Hepatocyte (in vitro differentiated cells): Measurements from ENCODE around the gene ZBTB38. TPM values are rescaled to one million over a fixed set of nuclear protein-coding genes. Genes with fewer than 3 reads are reported as not detected.

Experiments
- DNase-seq: peaks from one replicate; pipeline ENCODE4 v3.0.0-alpha.2; 2016; ENCODE audit warnings: low spot score
- H2AFZ ChIP-seq: fragments of 200-600 bp; sonication (generic); 2 replicates; pipeline ENCODE4 v1.6.0; 2016; ENCODE audit warnings: antibody characterized with exemption, mild to moderate bottlenecking
- H3K27ac ChIP-seq: fragments of 200-600 bp; sonication (generic); 2 replicates; pipeline ENCODE4 v1.5.1; 2016; ENCODE audit warnings: mild to moderate bottlenecking
- H3K27me3 ChIP-seq: fragments of 200-600 bp; sonication (generic); 2 replicates; pipeline ENCODE4 v1.6.1; 2016
- H3K36me3 ChIP-seq: fragments of 200-600 bp; sonication (generic); replicated peaks from 2 replicates; pipeline ENCODE4 v1.5.1; 2016; ENCODE audit warnings: low read depth; ENCODE audit not compliant: insufficient read depth
- H3K4me1 ChIP-seq: fragments of 200-600 bp; sonication (generic); 2 replicates; pipeline ENCODE4 v1.5.1; 2016; ENCODE audit warnings: mild to moderate bottlenecking, moderate library complexity; ENCODE audit not compliant: insufficient read depth
- H3K4me2 ChIP-seq: fragments of 200-600 bp; sonication (generic); 2 replicates; pipeline ENCODE4 v1.6.0; 2016
- H3K4me3 ChIP-seq: fragments of 200-600 bp; sonication (generic); 2 replicates; pipeline ENCODE4 v1.5.1; 2016; ENCODE audit warnings: mild to moderate bottlenecking
- H3K79me2 ChIP-seq: fragments of 200-600 bp; sonication (generic); 2 replicates; pipeline ENCODE4 v1.6.0; 2017; ENCODE audit warnings: mild to moderate bottlenecking
- H3K9me2 ChIP-seq: fragments of 200-600 bp; sonication (generic); replicated peaks from 2 replicates; pipeline ENCODE4 v1.6.0; 2017; ENCODE audit warnings: mild to moderate bottlenecking; ENCODE audit not compliant: insufficient read depth
- H3K9me3 ChIP-seq: fragments of 200-600 bp; sonication (generic); 2 replicates; pipeline ENCODE4 v1.5.1; 2016; ENCODE audit warnings: low read depth, mild to moderate bottlenecking
- H4K20me1 ChIP-seq: fragments of 200-600 bp; sonication (generic); 2 replicates; pipeline ENCODE4 v1.6.0; 2016; ENCODE audit warnings: mild to moderate bottlenecking; ENCODE audit not compliant: insufficient read depth, poor library complexity, severe bottlenecking
- CTCF ChIP-seq: fragments of 200-600 bp; sonication (generic); IDR thresholded peaks from 2 replicates; pipeline ENCODE4 v1.5.1; 2016; ENCODE audit warnings: antibody characterized with exemption, mild to moderate bottlenecking; ENCODE audit not compliant: poor library complexity
- EZH2 ChIP-seq: fragments of 200-600 bp; sonication (generic); IDR thresholded peaks from 2 replicates; pipeline ENCODE4 v1.6.1; 2016; ENCODE audit warnings: antibody characterized with exemption, mild to moderate bottlenecking, borderline replicate concordance
- EZH2phosphoT487 ChIP-seq: fragments of 200-600 bp; sonication (generic); IDR thresholded peaks from one replicate; pipeline ENCODE4 v1.6.1; 2018; ENCODE audit warnings: antibody characterized with exemption, mild to moderate bottlenecking, low read depth, moderate library complexity; ENCODE audit not compliant: unreplicated experiment, severe bottlenecking
- WGBS: methylation state at CpG from one replicate; pipeline ENCODE4 v1.1.6; 2016; ENCODE audit warnings: low lambda C conversion rate; ENCODE audit errors: missing lambda C conversion rate; 5-methylcytosine and 5-hydroxymethylcytosine counted together
- polyA plus RNA-seq: library from polyadenylated mRNA; unstranded; fragments of >200 nt; fragmentation: Nextera tagmentation; extraction: Ambion mirVana; gene quantifications from 2 replicates; pipeline ENCODE4 v1.2.1, GENCODE V29; 2016
- total RNA-seq: library from RNA; depleted of rRNA; stranded (reverse); fragments of >200 nt; gene quantifications from 2 replicates; pipeline ENCODE4 v1.2.3, GENCODE V29; 2014

Gene ZBTB38
- total and polyA plus RNA-seq, 2 experiments from 2014 or later: 31.6 to 122 TPM

DNA sequence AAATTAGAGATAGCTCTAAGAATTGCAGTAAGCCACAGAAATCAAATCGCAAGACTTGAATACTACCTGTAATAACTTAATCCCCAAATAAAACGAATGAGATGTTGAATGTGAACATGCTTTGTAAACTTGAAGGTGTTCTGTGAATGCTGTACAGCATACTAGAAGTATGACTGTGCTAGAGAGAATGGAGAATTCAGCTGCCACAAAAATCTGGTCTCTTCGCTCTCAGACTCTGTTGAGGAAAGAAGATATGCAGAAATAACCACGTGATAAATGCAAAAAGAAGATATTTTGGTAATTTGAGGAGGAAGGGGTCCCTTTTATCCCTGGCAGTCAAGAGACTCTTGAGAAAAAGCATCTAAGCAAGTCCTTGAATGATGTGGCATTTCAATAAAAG is 37.3 kb downstream of the ZBTB38 start:
- Histone ChIP-seq H3K27me3 (no peaks in the 10 kb centered on the region), H3K36me3 (no peaks in the 10 kb centered on the region), H3K4me2 (no peak overlapping the region), H3K9me3 (no peaks in the 10 kb centered on the region), H3K9me2 (no peaks in the 10 kb centered on the region), H3K27ac (peak overlapping the region; percentile 85), H2AFZ (no peak overlapping the region), H3K79me2 (peaks cover 45% of the 10 kb centered on the region), H4K20me1 (no peaks in the 10 kb centered on the region), H3K4me1 (peaks cover 43% of the 10 kb centered on the region), H3K4me3 (no peak overlapping the region)
- no peak for DNase-seq
- TF ChIP-seq EZH2phosphoT487: no peak
- TF ChIP-seq EZH2: no peak
- TF ChIP-seq CTCF: no peak
- WGBS: 88% methylated on average over 4 of the region's 4 CpGs

GRCh38 chr3:141406265-141406664 is 38.0 kb downstream of the ZBTB38 start:
- H3K27ac ChIP-seq: peak overlapping the region; percentile 85
- DNase-seq: no peak
- no peaks in the 10 kb centered on the region for H3K27me3 ChIP-seq
- H4K20me1 ChIP-seq: no peaks in the 10 kb centered on the region
- TF ChIP-seq CTCF (no peak), EZH2 (no peak), EZH2phosphoT487 (no peak)
- no peak overlapping the region for H3K4me3 ChIP-seq
- 94% methylated on average over 2 of the region's 2 CpGs for WGBS
- H3K36me3 ChIP-seq: no peaks in the 10 kb centered on the region
- peaks cover 43% of the 10 kb centered on the region for H3K4me1 ChIP-seq
- peaks cover 44% of the 10 kb centered on the region for H3K79me2 ChIP-seq
- no peaks in the 10 kb centered on the region for H3K9me3 ChIP-seq
- no peak overlapping the region for H2AFZ ChIP-seq
- H3K9me2 ChIP-seq: no peaks in the 10 kb centered on the region
- H3K4me2 ChIP-seq: no peak overlapping the region

- Histone ChIP-seq H3K79me2 (peaks cover 38% of the 10 kb centered on the region), H3K9me2 (no peaks in the 10 kb centered on the region), H2AFZ (no peak overlapping the region), H3K27ac (peak overlapping the region; percentile 85), H3K9me3 (no peaks in the 10 kb centered on the region), H3K4me1 (peaks cover 43% of the 10 kb centered on the region), H3K4me2 (no peak overlapping the region), H3K36me3 (no peaks in the 10 kb centered on the region), H3K4me3 (no peak overlapping the region), H4K20me1 (no peaks in the 10 kb centered on the region), H3K27me3 (no peaks in the 10 kb centered on the region)
- whole genome bisulfite sequencing: 76% methylated on average over 4 of the region's 4 CpGs
- DNase-seq: peak; percentile 59
- TF ChIP-seq CTCF (no peak), EZH2 (no peak), EZH2phosphoT487 (no peak)
These were observed 38.7 kb downstream of the ZBTB38 start for GRCh38 chr3:141407047-141407446.

DNA sequence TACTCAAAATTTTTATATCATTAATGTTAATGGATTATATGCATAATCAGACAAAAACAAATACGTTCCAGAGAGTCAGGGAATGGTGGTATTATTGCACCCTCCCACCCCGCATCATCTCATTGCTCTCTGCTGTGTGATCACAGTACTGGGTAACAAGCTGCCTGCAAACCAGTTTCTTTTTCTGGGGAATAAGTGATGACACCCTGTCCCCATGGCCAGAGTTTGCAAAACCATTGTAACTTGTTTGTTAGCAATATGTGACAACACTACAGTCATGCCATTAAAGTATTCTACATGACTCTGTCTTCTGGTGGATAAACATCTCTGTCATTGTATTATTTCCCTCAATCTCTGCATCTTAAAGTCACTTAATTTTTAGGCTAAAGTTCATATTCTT is 39.5 kb downstream of the ZBTB38 start:
- Histone ChIP-seq H4K20me1 (no peaks in the 10 kb centered on the region), H3K4me2 (no peak overlapping the region), H3K27me3 (no peaks in the 10 kb centered on the region), H3K4me1 (peaks cover 50% of the 10 kb centered on the region), H3K4me3 (no peak overlapping the region), H3K27ac (peak overlapping the region; percentile 85), H3K9me2 (no peaks in the 10 kb centered on the region), H3K36me3 (no peaks in the 10 kb centered on the region), H3K79me2 (peaks cover 38% of the 10 kb centered on the region), H3K9me3 (no peaks in the 10 kb centered on the region), H2AFZ (no peak overlapping the region)
- WGBS: 98% methylated on average over 2 of the region's 2 CpGs
- no peak for DNase-seq
- TF ChIP-seq CTCF: no peak
- no peak for TF ChIP-seq EZH2phosphoT487
- no peak for TF ChIP-seq EZH2
